Spinal cord (tissue), 10 donors: Measurements from ENCODE around the gene ERC2. TPM values are rescaled to one million over a fixed set of nuclear protein-coding genes. Genes with fewer than 3 reads are reported as not detected.

Experiments used
- DNase-seq, 6 donors: peaks; one replicate each; pipeline versions ENCODE4 v3.0.0 to v3.0.0-alpha.2; 2013 to 2015; ENCODE audit warnings: low spot score in 6 of 6, low read depth in 4 of 6
- H3K27ac ChIP-seq: one replicate; pipeline ENCODE4 v1.5.1; 2013; ENCODE audit warnings: low read depth, low read length, control low read depth
- H3K27me3 ChIP-seq: one replicate; pipeline ENCODE4 v1.6.1; 2013; ENCODE audit warnings: low read length; ENCODE audit not compliant: control insufficient read depth, insufficient read depth
- H3K36me3 ChIP-seq: one replicate; pipeline ENCODE4 v1.6.1; 2013; ENCODE audit warnings: low read length; ENCODE audit not compliant: control insufficient read depth, insufficient read depth
- H3K4me1 ChIP-seq: one replicate; pipeline ENCODE4 v1.6.1; 2013; ENCODE audit warnings: low read length; ENCODE audit not compliant: control insufficient read depth, insufficient read depth
- H3K4me3 ChIP-seq: one replicate; pipeline ENCODE4 v1.5.1; 2013; ENCODE audit warnings: low read depth, low read length, control low read depth
- H3K9me3 ChIP-seq: one replicate; pipeline ENCODE4 v1.6.1; 2013; ENCODE audit warnings: low read length; ENCODE audit not compliant: control insufficient read depth, insufficient read depth
- WGBS: methylation state at CpG from one replicate; pipeline ENCODE4 v1.1.5; 2013; ENCODE audit warnings: missing lambda C conversion rate; ENCODE audit not compliant: insufficient coverage; 5-methylcytosine and 5-hydroxymethylcytosine counted together
- polyA plus RNA-seq, 2 donors: library from polyadenylated mRNA; unstranded; fragments of 120-200 nt; gene quantifications; one replicate each; pipeline ENCODE4 v1.2.1, GENCODE V29; 2013; ENCODE audit not compliant: insufficient read length in 2 of 2
- total RNA-seq, 2 donors: library from RNA; depleted of rRNA in 1 of 2; stranded (reverse); fragments of 120-200 nt in 1 of 2; fragments of >200 nt in 1 of 2; gene quantifications; one replicate each; pipeline versions ENCODE4 v1.2.3 to v1.2.4, GENCODE V29; 2013 to 2014
- donor health status: healthy.

The ERC2 gene
- total and polyA plus RNA-seq, 4 donors, result 24.0 to 51.3 (median 29.7) TPM

DNA sequence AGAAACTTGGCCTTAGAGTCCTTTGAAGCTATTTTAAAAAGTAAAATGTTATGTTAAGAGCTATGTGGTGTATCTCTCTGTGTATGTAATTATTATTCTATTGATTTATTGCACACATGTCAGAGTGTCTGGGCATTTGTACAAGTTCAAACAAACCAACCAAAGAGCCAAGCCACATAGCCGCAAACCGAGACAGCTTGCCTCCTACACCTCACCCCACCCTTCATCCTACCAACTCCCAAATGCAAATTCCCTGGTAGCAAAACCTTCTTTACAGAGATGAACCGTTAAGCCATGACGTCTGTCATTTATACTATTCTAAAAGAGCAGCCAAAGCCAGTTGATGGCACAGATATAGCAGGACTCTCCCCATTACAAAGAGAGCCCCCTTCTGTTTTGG is 332.3 kb downstream of the ERC2 start:
- Histone ChIP-seq H3K27me3 (no peaks in the 10 kb centered on the region), H3K9me3 (no peaks in the 10 kb centered on the region), H3K4me1 (no peaks in the 10 kb centered on the region), H3K4me3 (no peak overlapping the region), H3K27ac (no peak overlapping the region), H3K36me3 (no peaks in the 10 kb centered on the region)
- 90% methylated on average over 2 of the region's 4 CpGs for WGBS
- DNase-seq, result no peak

DNA sequence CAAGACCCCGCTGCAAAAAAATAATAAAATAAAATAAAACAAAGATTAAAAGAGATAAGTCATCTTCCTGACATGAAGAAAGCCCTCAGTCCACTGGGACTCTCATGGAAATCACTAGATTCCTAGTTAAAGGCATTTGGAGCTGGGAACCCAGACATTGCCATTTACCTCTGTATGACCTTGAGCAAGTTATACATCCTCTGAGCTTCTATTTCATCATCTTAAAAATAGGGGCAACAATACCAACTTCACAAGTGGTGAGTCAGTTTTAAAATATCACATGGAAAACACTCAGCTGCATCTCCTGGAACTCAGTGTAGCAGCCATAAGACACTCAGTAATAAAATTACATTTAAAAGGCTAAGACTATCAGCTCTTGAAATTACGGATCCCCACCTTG is 334.8 kb downstream of the ERC2 start:
- DNase-seq, result no peak
- Histone ChIP-seq H3K27ac (no peak overlapping the region), H3K36me3 (no peaks in the 10 kb centered on the region), H3K27me3 (no peaks in the 10 kb centered on the region), H3K4me3 (no peak overlapping the region), H3K4me1 (no peaks in the 10 kb centered on the region), H3K9me3 (no peaks in the 10 kb centered on the region)
- WGBS, result no CpG with 5 or more reads among the region's 2 CpGs

DNA sequence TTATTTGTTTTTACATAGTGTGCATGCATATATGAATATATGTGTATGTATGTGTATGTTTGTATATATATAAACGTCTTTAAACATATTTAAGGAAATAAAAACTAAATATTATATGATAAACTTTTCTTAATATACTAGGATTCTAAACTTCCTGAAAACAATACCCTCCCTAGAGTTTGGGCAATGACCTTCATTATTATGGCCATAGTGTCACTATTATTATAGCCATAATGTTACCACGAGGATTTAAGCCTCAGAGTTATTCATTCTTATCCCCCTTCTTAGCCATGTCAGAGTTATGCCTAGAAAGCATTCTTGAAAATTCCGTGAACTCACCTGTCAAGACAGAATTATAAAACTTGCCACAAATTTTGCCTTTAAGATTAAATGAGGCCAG is 335.5 kb downstream of the ERC2 start:
- H3K27ac ChIP-seq, result no peak overlapping the region

DNA sequence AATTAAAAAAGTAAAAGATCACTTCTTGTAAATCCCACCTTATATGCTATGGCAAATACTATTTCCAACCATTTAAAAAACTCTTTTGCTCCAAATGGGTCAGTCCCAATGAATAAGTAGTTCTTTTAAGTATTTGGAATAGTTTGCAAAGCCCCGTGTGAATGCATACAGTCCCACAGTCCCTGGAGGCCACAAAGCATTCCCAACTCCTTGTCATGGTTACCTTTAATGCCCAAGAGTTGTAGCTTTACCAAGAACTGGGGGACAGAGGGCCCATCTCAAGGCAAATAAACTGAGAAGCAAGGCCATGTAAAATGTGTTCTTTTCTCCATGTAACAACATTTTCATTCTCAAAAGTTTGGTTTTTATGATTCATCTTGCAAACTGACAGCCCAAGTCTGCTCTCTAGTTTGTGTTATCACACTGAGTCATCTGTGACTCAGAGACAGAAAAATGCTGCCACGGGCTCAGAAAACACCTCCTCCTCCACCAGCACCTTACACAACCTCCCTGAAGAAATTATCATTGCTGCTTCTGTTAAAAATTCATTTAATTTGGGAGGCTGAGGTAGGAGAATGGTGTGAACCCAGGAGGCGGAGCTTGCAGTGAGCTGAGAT is 336.2 kb downstream of the ERC2 start:
- WGBS, result no CpG with 5 or more reads among the region's 3 CpGs
- no peak overlapping the region for H3K27ac ChIP-seq
- no peaks in the 10 kb centered on the region for H3K27me3 ChIP-seq
- no peaks in the 10 kb centered on the region for H3K36me3 ChIP-seq
- no peak overlapping the region for H3K4me3 ChIP-seq
- H3K9me3 ChIP-seq, result no peaks in the 10 kb centered on the region
- peak in 4 of 6 donors; percentile 38 to 74 (median 54) for DNase-seq
- H3K4me1 ChIP-seq, result no peaks in the 10 kb centered on the region

More for the DNA sequence above, 335.5 kb downstream of the ERC2 start:
- Histone ChIP-seq H3K4me3 (no peak overlapping the region), H3K27me3 (no peaks in the 10 kb centered on the region), H3K36me3 (no peaks in the 10 kb centered on the region), H3K4me1 (no peaks in the 10 kb centered on the region), H3K9me3 (no peaks in the 10 kb centered on the region)
- no peak for DNase-seq
- WGBS, result 96% methylated on average over 2 of the region's 3 CpGs

DNA sequence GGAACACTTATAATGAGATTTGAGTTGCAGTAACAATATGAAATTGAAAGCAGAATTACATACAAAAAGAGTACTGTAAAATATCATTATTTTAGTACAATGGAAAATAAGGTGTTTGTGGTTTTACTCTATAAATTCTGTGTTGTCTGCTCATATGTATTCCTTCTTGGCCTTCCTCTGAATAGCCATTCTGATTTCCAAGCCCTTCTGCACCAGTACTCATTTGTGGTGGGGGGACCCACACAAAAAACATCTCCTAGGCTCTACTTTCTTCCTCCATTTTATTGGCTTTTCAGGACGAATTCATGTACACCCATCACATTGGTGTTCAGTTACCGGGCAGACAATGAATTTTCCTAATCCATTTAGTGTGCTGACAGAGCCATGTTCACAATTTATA is 338.2 kb downstream of the ERC2 start:
- Histone ChIP-seq H3K27ac (no peak overlapping the region), H3K4me3 (no peak overlapping the region), H3K36me3 (no peaks in the 10 kb centered on the region), H3K27me3 (no peaks in the 10 kb centered on the region), H3K9me3 (no peaks in the 10 kb centered on the region), H3K4me1 (no peaks in the 10 kb centered on the region)
- no peak for DNase-seq
- 49% methylated on average over 2 of the region's 2 CpGs for WGBS

DNA sequence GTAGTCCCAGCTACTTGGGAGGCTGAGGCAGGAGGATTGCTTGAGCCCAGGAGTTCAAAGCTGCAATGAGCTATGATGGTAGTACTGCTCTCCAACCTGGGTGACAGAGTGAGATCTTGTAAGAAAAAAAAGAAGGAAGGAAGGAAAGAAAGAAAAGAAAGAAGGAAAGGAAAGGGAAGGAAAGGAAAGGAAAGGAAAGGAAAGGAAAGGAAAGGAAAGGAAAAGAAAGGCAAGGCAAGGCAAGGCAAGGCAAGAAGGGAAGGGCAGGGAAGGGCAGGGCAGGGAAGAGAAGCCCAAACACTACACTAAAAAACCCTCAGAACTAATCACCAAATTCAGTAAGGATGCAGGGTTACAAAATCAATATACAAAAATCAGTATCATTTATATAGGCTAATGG is 341.6 kb downstream of the ERC2 start:
- H3K27me3 ChIP-seq, result no peaks in the 10 kb centered on the region
- H3K36me3 ChIP-seq, result no peaks in the 10 kb centered on the region
- no peaks in the 10 kb centered on the region for H3K4me1 ChIP-seq
- H3K27ac ChIP-seq, result no peak overlapping the region
- no peak overlapping the region for H3K4me3 ChIP-seq
- no peaks in the 10 kb centered on the region for H3K9me3 ChIP-seq
- no peak for DNase-seq

DNA sequence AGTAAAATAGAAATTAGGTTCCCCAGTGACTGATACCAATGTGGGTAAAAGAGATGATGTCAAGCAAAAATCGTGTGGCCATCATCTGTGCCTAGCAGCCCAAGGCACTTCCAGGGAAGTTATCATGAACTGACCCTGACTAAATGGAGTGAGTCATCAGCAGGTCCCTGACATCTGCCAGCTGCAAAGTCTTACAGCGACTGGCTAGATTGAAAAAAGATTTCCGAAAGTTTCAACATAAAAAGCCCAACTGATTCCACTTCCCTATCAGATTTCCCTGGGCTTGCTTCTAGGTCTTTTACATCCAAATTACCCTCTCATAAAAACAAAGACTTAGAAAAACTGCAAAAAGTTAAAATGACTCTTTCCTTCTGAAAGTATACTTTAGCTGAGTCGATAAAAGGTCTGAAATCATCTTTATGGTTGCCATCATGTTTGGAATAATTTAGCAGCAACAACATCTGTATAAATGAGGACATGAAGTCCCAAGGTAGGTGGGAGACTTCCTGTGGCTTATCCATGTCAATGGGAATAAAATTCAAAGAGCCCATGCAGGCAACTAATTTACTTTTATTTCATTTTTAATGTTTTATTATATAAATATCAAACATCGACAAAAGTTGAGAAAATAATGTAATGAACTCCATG is 342.8 kb downstream of the ERC2 start:
- H3K9me3 ChIP-seq, result no peaks in the 10 kb centered on the region
- H3K27ac ChIP-seq, result no peak overlapping the region
- no peak for DNase-seq
- no peaks in the 10 kb centered on the region for H3K36me3 ChIP-seq
- no peaks in the 10 kb centered on the region for H3K4me1 ChIP-seq
- 44% methylated on average over 3 of the region's 5 CpGs for WGBS
- no peaks in the 10 kb centered on the region for H3K27me3 ChIP-seq
- no peak overlapping the region for H3K4me3 ChIP-seq

DNA sequence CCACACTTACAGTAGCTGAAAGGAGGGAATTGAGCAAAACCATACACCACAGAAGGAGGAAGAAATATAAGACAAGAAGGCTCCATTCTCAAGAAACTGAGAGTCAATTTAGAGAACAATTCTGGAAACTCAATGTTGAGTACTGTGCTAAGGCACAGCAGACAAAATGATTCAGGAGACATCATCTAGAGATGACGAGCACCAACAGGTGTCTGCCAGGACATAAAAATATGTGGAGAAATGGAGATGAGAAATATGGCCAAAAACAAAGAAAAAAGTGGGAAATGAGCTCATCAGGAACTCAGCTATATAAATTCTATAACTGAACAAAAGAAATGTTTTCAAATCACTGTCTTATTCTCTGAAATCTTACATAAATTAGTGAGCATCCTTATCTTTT is 343.7 kb downstream of the ERC2 start:
- Histone ChIP-seq H3K27me3 (no peaks in the 10 kb centered on the region), H3K9me3 (no peaks in the 10 kb centered on the region), H3K4me1 (no peaks in the 10 kb centered on the region), H3K36me3 (no peaks in the 10 kb centered on the region), H3K4me3 (no peak overlapping the region), H3K27ac (no peak overlapping the region)
- 100% methylated on average over 1 of the region's 1 CpG for WGBS
- DNase-seq, result no peak

DNA sequence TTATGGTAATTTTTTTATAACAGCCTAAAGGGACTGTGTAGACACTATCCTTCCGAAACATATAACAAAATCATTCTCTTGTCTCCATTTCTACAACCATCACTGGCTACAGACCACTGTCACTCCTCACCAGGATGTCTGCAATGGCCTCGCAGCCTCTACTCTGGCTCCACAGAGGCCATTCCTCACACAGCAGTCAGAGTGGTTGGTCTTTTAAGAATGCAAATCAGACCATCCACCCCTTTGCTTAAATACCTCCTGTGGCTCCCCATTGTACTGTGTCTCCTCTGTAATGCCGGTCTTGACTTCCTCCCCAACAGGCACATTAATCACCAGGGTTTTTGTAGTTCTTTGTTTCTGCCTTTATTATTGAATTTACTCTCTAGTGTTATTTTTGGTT is 344.8 kb downstream of the ERC2 start:
- DNase-seq, result peak in 1 of 6 donors; percentile 28
- 80% methylated on average over 1 of the region's 3 CpGs for WGBS
- H3K9me3 ChIP-seq, result no peaks in the 10 kb centered on the region
- H3K27ac ChIP-seq, result no peak overlapping the region
- no peaks in the 10 kb centered on the region for H3K4me1 ChIP-seq
- H3K27me3 ChIP-seq, result no peaks in the 10 kb centered on the region
- H3K36me3 ChIP-seq, result no peaks in the 10 kb centered on the region
- no peak overlapping the region for H3K4me3 ChIP-seq

DNA sequence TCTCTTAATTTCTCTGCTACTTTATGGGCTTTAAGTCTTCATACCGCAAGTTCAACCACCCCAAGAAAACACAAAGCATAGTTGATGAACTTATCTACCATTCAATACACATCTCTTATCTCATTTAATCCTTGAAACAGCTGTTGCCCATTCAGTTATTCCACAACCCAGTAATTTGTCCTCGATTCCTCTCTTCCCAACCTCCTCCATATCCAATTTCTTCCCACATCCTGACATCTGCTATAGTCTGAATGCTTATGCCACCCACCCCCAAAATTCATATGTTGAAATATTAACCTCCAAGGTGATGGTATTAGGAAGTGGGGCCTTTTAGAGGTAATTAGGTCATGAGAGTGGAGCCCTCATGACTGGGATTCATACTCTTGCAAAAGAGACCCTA is 345.4 kb downstream of the ERC2 start:
- Histone ChIP-seq H3K36me3 (no peaks in the 10 kb centered on the region), H3K4me1 (no peaks in the 10 kb centered on the region), H3K27ac (no peak overlapping the region), H3K9me3 (no peaks in the 10 kb centered on the region), H3K27me3 (no peaks in the 10 kb centered on the region), H3K4me3 (no peak overlapping the region)
- no peak for DNase-seq
- WGBS, result 92% methylated on average over 2 of the region's 2 CpGs
